IMR-90 (cell line): ENCODE data around the gene SSR4. TPM values are rescaled to one million over a fixed set of nuclear protein-coding genes. Genes with fewer than 3 reads are reported as not detected.

Source experiments
- ATAC-seq: fragments of 200-7000 bp; cut with Tn5 transposase; 2 replicates; pipeline ENCODE4 v1.9.1; 2020; ENCODE audit warnings: low read depth, mild to moderate bottlenecking, moderate library complexity
- BruUV-seq: library from RNA; stranded (reverse); fragments of 400-500 nt; replicated peaks from 2 replicates; lab custom pipeline; 2021; lab: Mats Ljungman, UMichigan
- CTCF ChIA-PET: fragments of 300-600 bp; formaldehyde crosslinking; extraction: SDS; loops from one replicate; lab custom pipeline; 2021; ENCODE audit warnings: antibody characterized with exemption; lab: Yijun Ruan, JAX
- POLR2A ChIA-PET: fragments of 300-600 bp; sonication (Branson Sonifier 250); formaldehyde crosslinking; loops from one replicate; lab custom pipeline; 2022; ENCODE audit warnings: antibody characterized with exemption; ENCODE audit not compliant: unreplicated experiment; lab: Charles Lee
- DNase-seq: peaks from one replicate; pipeline ENCODE4 v3.0.0; 2013
- H2AFZ ChIP-seq: replicated peaks from 2 replicates; pipeline ENCODE3; 2013; ENCODE audit warnings: low read length, mild to moderate bottlenecking; ENCODE audit not compliant: poor library complexity
- H2AK5ac ChIP-seq: 2 replicates; pipeline ENCODE4 v1.6.1; 2013; ENCODE audit warnings: low read depth, low read length, inconsistent platforms
- H2AK9ac ChIP-seq: replicated peaks from 2 replicates; pipeline ENCODE3; 2013; ENCODE audit warnings: mild to moderate bottlenecking, low read depth, low read length, moderate library complexity; ENCODE audit not compliant: poor library complexity
- H2BK120ac ChIP-seq: 2 replicates; pipeline ENCODE4 v1.6.1; 2013; ENCODE audit warnings: low read depth, low read length, inconsistent platforms
- H2BK15ac ChIP-seq: 3 replicates; pipeline ENCODE4 v1.6.1; 2013; ENCODE audit warnings: low read depth, low read length, inconsistent platforms
- H2BK20ac ChIP-seq: 2 replicates; pipeline ENCODE4 v1.6.1; 2013; ENCODE audit warnings: low read depth, mild to moderate bottlenecking, inconsistent platforms, low read length, moderate library complexity
- H2BK5ac ChIP-seq: 2 replicates; pipeline ENCODE4 v1.6.1; 2013; ENCODE audit warnings: mild to moderate bottlenecking, low read depth, low read length, inconsistent platforms; ENCODE audit not compliant: poor library complexity, severe bottlenecking
- H3K14ac ChIP-seq: replicated peaks from 2 replicates; pipeline ENCODE4 v1.6.1; 2013; ENCODE audit warnings: low read depth, low read length, inconsistent platforms
- H3K18ac ChIP-seq: 2 replicates; pipeline ENCODE4 v1.6.1; 2013; ENCODE audit warnings: low read depth, low read length, control low read depth
- H3K23ac ChIP-seq: 2 replicates; pipeline ENCODE4 v1.6.1; 2013; ENCODE audit warnings: low read depth, low read length, inconsistent platforms
- H3K27ac ChIP-seq: 2 replicates; pipeline ENCODE4 v1.5.1; 2013; ENCODE audit warnings: mild to moderate bottlenecking, control low read depth, low read length; ENCODE audit not compliant: insufficient read depth
- H3K27me3 ChIP-seq: 2 replicates; pipeline ENCODE4 v1.6.1; 2013; ENCODE audit warnings: low read length; ENCODE audit not compliant: control insufficient read depth, insufficient read depth
- H3K36me3 ChIP-seq: 2 replicates; pipeline ENCODE4 v1.6.1; 2013; ENCODE audit warnings: low read length, mixed read lengths; ENCODE audit not compliant: control insufficient read depth, insufficient read depth
- H3K4ac ChIP-seq: 2 replicates; pipeline ENCODE4 v1.6.1; 2013; ENCODE audit warnings: low read depth, low read length, inconsistent platforms
- H3K4me1 ChIP-seq: 2 replicates; pipeline ENCODE4 v1.6.1; 2013; ENCODE audit warnings: low read length, mixed read lengths; ENCODE audit not compliant: control insufficient read depth, insufficient read depth
- H3K4me2 ChIP-seq: 2 replicates; pipeline ENCODE4 v1.6.1; 2013; ENCODE audit warnings: low read depth, mild to moderate bottlenecking, control low read depth, low read length, moderate library complexity
- H3K4me3 ChIP-seq: 2 replicates; pipeline ENCODE4 v1.5.1; 2013; ENCODE audit warnings: low read depth, mild to moderate bottlenecking, control low read depth, low read length, moderate library complexity; ENCODE audit not compliant: insufficient read depth
- H3K56ac ChIP-seq: 2 replicates; pipeline ENCODE4 v1.6.1; 2013; ENCODE audit warnings: low read length, inconsistent platforms; ENCODE audit not compliant: insufficient read depth; ENCODE audit errors: extremely low read depth
- H3K79me1 ChIP-seq, 2 experiments: 2 replicates each; pipeline ENCODE4 v1.6.1; 2013; ENCODE audit warnings: low read length in 2 of 2, inconsistent platforms in 1 of 2, low read depth in 1 of 2
- H3K9ac ChIP-seq: 2 replicates; pipeline ENCODE4 v1.6.1; 2013; ENCODE audit warnings: low read depth, low read length, control low read depth
- H3K9me1 ChIP-seq: 2 replicates; pipeline ENCODE4 v1.6.1; 2013; ENCODE audit warnings: low read length, inconsistent platforms; ENCODE audit not compliant: insufficient read depth
- H3K9me3 ChIP-seq: 2 replicates; pipeline ENCODE4 v1.6.1; 2013; ENCODE audit warnings: low read length; ENCODE audit not compliant: control insufficient read depth, insufficient read depth
- H4K20me1 ChIP-seq: 2 replicates; pipeline ENCODE4 v1.6.1; 2013; ENCODE audit warnings: low read length, inconsistent platforms; ENCODE audit not compliant: insufficient read depth
- H4K5ac ChIP-seq: 2 replicates; pipeline ENCODE4 v1.6.1; 2013; ENCODE audit warnings: mild to moderate bottlenecking, low read depth, low read length, control low read depth
- H4K8ac ChIP-seq, 2 experiments: 2 replicates each; pipeline ENCODE4 v1.6.1; 2013; ENCODE audit warnings: low read depth in 2 of 2, low read length in 2 of 2, control low read depth in 1 of 2, inconsistent platforms in 1 of 2
- H4K91ac ChIP-seq: 2 replicates; pipeline ENCODE4 v1.6.1; 2013; ENCODE audit warnings: low read depth, low read length, inconsistent platforms; ENCODE audit not compliant: insufficient read depth
- BHLHE40 ChIP-seq: fragments of 150-350 bp; IDR thresholded peaks from 2 replicates; pipeline ENCODE4 v1.6.1; 2016; ENCODE audit warnings: mild to moderate bottlenecking, low read depth, low read length
- CHD1 ChIP-seq: IDR thresholded peaks from 2 replicates; pipeline ENCODE4 v1.6.1; 2012; ENCODE audit warnings: low read depth, low read length, improper control_type of control experiment
- FOS ChIP-seq: fragments of 150-350 bp; IDR thresholded peaks from 2 replicates; pipeline ENCODE4 v1.6.1; 2016; ENCODE audit warnings: low read depth, low read length
- MAFK ChIP-seq: IDR thresholded peaks from 2 replicates; pipeline ENCODE4 v1.6.1; 2012; ENCODE audit warnings: low read depth, low read length, improper control_type of control experiment
- MXI1 ChIP-seq: IDR thresholded peaks from 2 replicates; pipeline ENCODE4 v1.6.1; 2012; ENCODE audit warnings: low read depth, mild to moderate bottlenecking, low read length, moderate library complexity, borderline replicate concordance
- NFE2L2 ChIP-seq: fragments of 150-350 bp; IDR thresholded peaks from 2 replicates; pipeline ENCODE4 v1.6.1; 2016; ENCODE audit warnings: low read depth, mild to moderate bottlenecking, low read length
- POLR2A ChIP-seq: IDR thresholded peaks from 2 replicates; pipeline ENCODE4 v1.6.1; 2012; ENCODE audit warnings: mild to moderate bottlenecking, low read depth, low read length
- RAD21 ChIP-seq: IDR thresholded peaks from 2 replicates; pipeline ENCODE4 v1.6.1; 2012; ENCODE audit warnings: low read length, improper control_type of control experiment
- WGBS, 2 experiments: methylation state at CpG; one replicate each; pipeline versions ENCODE4 v1.1.5 to v1.1.7; 2013; ENCODE audit warnings: missing lambda C conversion rate in 2 of 2; ENCODE audit not compliant: insufficient read length in 1 of 2; ENCODE audit errors: extremely low coverage in 2 of 2; 5-methylcytosine and 5-hydroxymethylcytosine counted together
- dilution Hi-C: fragments of 300-500 bp; cut with HindIII; formaldehyde crosslinking; loops from one replicate; pipeline ENCODE4 v1.14.3; 2018; ENCODE audit warnings: low sequenced_read_pairs; ENCODE audit not compliant: unreplicated experiment
- in situ Hi-C: fragments of 300-500 bp; cut with MboI; formaldehyde crosslinking; loops from 3 replicates; pipeline ENCODE4 v1.14.3; 2019; ENCODE audit warnings: low sequenced_read_pairs, inconsistent platforms, mixed read lengths
- intact Hi-C: fragments of 100-400 bp; cut with micrococcal nuclease; formaldehyde crosslinking; loops from 2 replicates; pipeline ENCODE4 v1.10.0; 2022
- polyA plus RNA-seq, 3 experiments: library from polyadenylated mRNA; depleted of rRNA; stranded (reverse); fragments of >200 nt; gene quantifications; 2 replicates each; pipeline ENCODE4 v1.2.3, GENCODE V29; 2012; ENCODE audit warnings: low replicate concordance in 1 of 3
- total RNA-seq: library from RNA; depleted of rRNA; stranded (reverse); fragments of >200 nt; gene quantifications from 2 replicates; pipeline ENCODE4 v1.2.3, GENCODE V29; 2012
- TF ChIP-seq, protein P1 (sequence below): fragments of 150-350 bp; IDR thresholded peaks from 2 replicates; pipeline ENCODE4 v1.6.1; 2016; ENCODE audit warnings: low read depth, mild to moderate bottlenecking, low read length, moderate library complexity, borderline replicate concordance

Gene SSR4
- total and polyA plus RNA-seq, 2 of the 4 experiments (the other 2 are of a cell fraction), result 141 to 480 TPM

DNA sequence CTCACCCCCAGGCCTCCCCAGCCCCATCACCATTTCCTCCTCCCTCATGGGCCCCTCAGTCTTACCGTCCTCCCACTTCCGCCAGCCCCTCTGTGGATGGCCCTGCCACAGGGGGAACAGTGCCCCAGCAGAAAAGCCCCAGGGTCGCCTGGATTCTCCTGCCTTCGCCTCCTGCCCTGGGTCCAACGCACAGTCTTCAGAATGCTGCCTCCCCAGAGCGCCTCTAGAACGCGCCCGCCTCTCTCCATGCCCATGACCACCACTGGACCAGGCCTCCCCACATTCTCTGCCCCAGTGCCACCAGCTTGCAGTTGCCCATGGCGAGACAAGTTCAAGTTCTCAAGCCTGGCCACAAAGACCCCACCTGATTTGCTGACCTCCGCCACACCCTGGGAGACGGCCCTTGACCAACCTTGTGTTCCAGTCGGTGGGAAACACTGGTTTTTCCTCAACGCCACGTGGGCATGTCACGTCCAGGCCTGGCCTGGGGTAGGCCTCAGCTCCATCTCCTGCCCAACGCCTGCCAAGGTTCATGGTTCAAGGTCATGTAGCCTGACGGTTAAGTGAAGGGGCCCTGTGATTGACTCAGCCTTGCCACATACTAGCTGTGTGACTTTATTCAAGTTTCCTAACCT is 31.1 kb upstream of the SSR4 start:
- H4K20me1 ChIP-seq, result no peaks in the 10 kb centered on the region; the same call in 1 of the 2 replicates
- no peak overlapping the region for H4K5ac ChIP-seq
- no peaks in the 10 kb centered on the region for H3K27me3 ChIP-seq
- ChIA-PET POLR2A (no interaction called here), CTCF (interaction anchor here (0.9 to 1.5 kb wide), 2 partner anchors 9 to 183 kb away, joined by 3 read pairs; no protein-coding TSS in a partner anchor)
- no peak overlapping the region for H3K9ac ChIP-seq
- H4K8ac ChIP-seq, result no peak overlapping the region
- no peak overlapping the region for H3K4me3 ChIP-seq
- H3K4me2 ChIP-seq, result no peak overlapping the region
- no peak for DNase-seq
- H3K4ac ChIP-seq, result no peak overlapping the region
- no peak overlapping the region for H2AK5ac ChIP-seq
- peaks cover 0 to 17% of the 10 kb centered on the region in 2 experiments; a peak in 2 of 4 replicates for H3K79me1 ChIP-seq
- no peak overlapping the region for H2BK15ac ChIP-seq
- TF ChIP-seq MXI1 (no peak), BHLHE40 (no peak), FOS (no peak), RAD21 (no peak), NFE2L2 (no peak), CHD1 (no peak), POLR2A (no peak), MAFK (no peak)
- TF ChIP-seq, protein P1, sequence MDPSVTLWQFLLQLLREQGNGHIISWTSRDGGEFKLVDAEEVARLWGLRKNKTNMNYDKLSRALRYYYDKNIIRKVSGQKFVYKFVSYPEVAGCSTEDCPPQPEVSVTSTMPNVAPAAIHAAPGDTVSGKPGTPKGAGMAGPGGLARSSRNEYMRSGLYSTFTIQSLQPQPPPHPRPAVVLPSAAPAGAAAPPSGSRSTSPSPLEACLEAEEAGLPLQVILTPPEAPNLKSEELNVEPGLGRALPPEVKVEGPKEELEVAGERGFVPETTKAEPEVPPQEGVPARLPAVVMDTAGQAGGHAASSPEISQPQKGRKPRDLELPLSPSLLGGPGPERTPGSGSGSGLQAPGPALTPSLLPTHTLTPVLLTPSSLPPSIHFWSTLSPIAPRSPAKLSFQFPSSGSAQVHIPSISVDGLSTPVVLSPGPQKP, result no peak
- H3K56ac ChIP-seq, result no peak overlapping the region
- ATAC-seq, result no peak
- intact Hi-C loops, result no loop called here
- no peak overlapping the region for H2BK120ac ChIP-seq
- BruUV-seq, result no TSS peak
- H3K9me1 ChIP-seq, result no peaks in the 10 kb centered on the region
- H3K9me3 ChIP-seq, result no peaks in the 10 kb centered on the region; the same call in 1 of the 2 replicates
- H3K14ac ChIP-seq, result no peak overlapping the region
- H3K4me1 ChIP-seq, result peaks cover 17% of the 10 kb centered on the region
- dilution Hi-C loops, result no loop called here
- no peak overlapping the region for H2BK5ac ChIP-seq
- peak overlapping the region; percentile 31 for H2AK9ac ChIP-seq
- in situ Hi-C loops, result loop anchor here (10.0 kb wide), 1 partner anchor 201 kb away; no protein-coding TSS in a partner anchor
- H3K23ac ChIP-seq, result no peak overlapping the region
- H3K27ac ChIP-seq, result no peak overlapping the region
- no peak overlapping the region for H4K91ac ChIP-seq
- H2AFZ ChIP-seq, result no peak overlapping the region
- 81% methylated on average over 12 of the region's 18 CpGs; no CpG with 5 or more reads in 1 of the 2 experiments for WGBS, 2 experiments
- H2BK20ac ChIP-seq, result no peak overlapping the region
- no peak overlapping the region for H3K18ac ChIP-seq
- H3K36me3 ChIP-seq, result no peaks in the 10 kb centered on the region
